Measurements from ENCODE around the gene FBXO41.
A peak's percentile ranks its signal among the peaks of the same experiment; 100 is the strongest.

The FBXO41 gene

GRCh38 chr2:73293534-73294171, 9.4 kb upstream of the FBXO41 start, which contains the start of gene EGR4:
Gene EGR4 (minus strand): TSS chr2:73293548. CDS start chr2:73293317, 231 bp downstream.
- Histone ChIP-seq H3K36me3 (ENCODE audit: insufficient read depth, insufficient read length, low read length) (no peaks in the 10 kb centered on the region), H3K4me3 (ENCODE audit: insufficient read length, low read depth) (peak within 1 kb of the TSS; percentile 52), H3K4me1 (ENCODE audit: insufficient read depth, insufficient read length) (peaks cover 5% of the 10 kb centered on the region), H3K27me3 (ENCODE audit: insufficient read depth, insufficient read length) (peaks cover 94% of the 10 kb centered on the region), H3K9me3 (ENCODE audit: insufficient read depth, low read length) (no peaks in the 10 kb centered on the region), H3K9ac (ENCODE audit: insufficient read length, low read depth) (peak within 1 kb of the TSS; percentile 51)
- peak; percentile 65 for DNase-seq (ENCODE audit: low read depth, low spot score)
- TF ChIP-seq SUZ12 (IDR thresholded peaks at IDR 0.05; ENCODE audit: extremely low read depth, insufficient read depth, insufficient read length) (peak; percentile 37), ZNF274 (IDR thresholded peaks at IDR 0.05; ENCODE audit: low read depth, low read length) (no peak)

- Histone ChIP-seq H3K4me1 (ENCODE audit: insufficient read depth, insufficient read length) (peaks cover 5% of the 10 kb centered on the region), H3K4me3 (ENCODE audit: insufficient read length, low read depth) (peak overlapping the region; percentile 52), H3K27me3 (ENCODE audit: insufficient read depth, insufficient read length) (peaks cover 100% of the 10 kb centered on the region), H3K9ac (ENCODE audit: insufficient read length, low read depth) (peak overlapping the region; percentile 32), H3K9me3 (ENCODE audit: insufficient read depth, low read length) (no peaks in the 10 kb centered on the region), H3K36me3 (ENCODE audit: insufficient read depth, insufficient read length, low read length) (no peaks in the 10 kb centered on the region)
- DNase-seq (ENCODE audit: low read depth, low spot score) = no peak
- TF ChIP-seq ZNF274 (IDR thresholded peaks at IDR 0.05; ENCODE audit: low read depth, low read length) (no peak), SUZ12 (IDR thresholded peaks at IDR 0.05; ENCODE audit: extremely low read depth, insufficient read depth, insufficient read length) (peak; percentile 90)
These were observed 8.7 kb upstream of the FBXO41 start for GRCh38 chr2:73292906-73293533.

GRCh38 chr2:73292316-73292905, 8.1 kb upstream of the FBXO41 start:
- TF ChIP-seq SUZ12 (IDR thresholded peaks at IDR 0.05; ENCODE audit: extremely low read depth, insufficient read depth, insufficient read length) (no peak), ZNF274 (IDR thresholded peaks at IDR 0.05; ENCODE audit: low read depth, low read length) (no peak), YY1 (IDR thresholded peaks at IDR 0.05; ENCODE audit: insufficient read depth, insufficient read length) (no peak)
- Histone ChIP-seq H3K9ac (ENCODE audit: insufficient read length, low read depth) (no peak overlapping the region), H3K4me1 (ENCODE audit: insufficient read depth, insufficient read length) (peaks cover 5% of the 10 kb centered on the region), H3K36me3 (ENCODE audit: insufficient read depth, insufficient read length, low read length) (no peaks in the 10 kb centered on the region), H3K4me3 (ENCODE audit: insufficient read length, low read depth) (peak overlapping the region; percentile 52), H3K27me3 (ENCODE audit: insufficient read depth, insufficient read length) (peaks cover 100% of the 10 kb centered on the region), H3K9me3 (ENCODE audit: insufficient read depth, low read length) (no peaks in the 10 kb centered on the region)
- no peak for DNase-seq (ENCODE audit: low read depth, low spot score)

GRCh38 chr2:73291461-73292315, 7.4 kb upstream of the FBXO41 start:
- Histone ChIP-seq H3K36me3 (ENCODE audit: insufficient read depth, insufficient read length, low read length) (no peaks in the 10 kb centered on the region), H3K27me3 (ENCODE audit: insufficient read depth, insufficient read length) (peaks cover 100% of the 10 kb centered on the region), H3K9me3 (ENCODE audit: insufficient read depth, low read length) (no peaks in the 10 kb centered on the region), H3K4me3 (ENCODE audit: insufficient read length, low read depth) (peak overlapping the region; percentile 52), H3K4me1 (ENCODE audit: insufficient read depth, insufficient read length) (peaks cover 5% of the 10 kb centered on the region), H3K9ac (ENCODE audit: insufficient read length, low read depth) (no peak overlapping the region)
- DNase-seq (ENCODE audit: low read depth, low spot score) = peak; percentile 48
- TF ChIP-seq SUZ12 (IDR thresholded peaks at IDR 0.05; ENCODE audit: extremely low read depth, insufficient read depth, insufficient read length) (peak; percentile 84), ZNF274 (IDR thresholded peaks at IDR 0.05; ENCODE audit: low read depth, low read length) (no peak)

- Histone ChIP-seq H3K36me3 (ENCODE audit: insufficient read depth, insufficient read length, low read length) (no peaks in the 10 kb centered on the region), H3K4me1 (ENCODE audit: insufficient read depth, insufficient read length) (peaks cover 5% of the 10 kb centered on the region), H3K9me3 (ENCODE audit: insufficient read depth, low read length) (no peaks in the 10 kb centered on the region), H3K4me3 (ENCODE audit: insufficient read length, low read depth) (peak overlapping the region; percentile 32), H3K27me3 (ENCODE audit: insufficient read depth, insufficient read length) (peaks cover 100% of the 10 kb centered on the region), H3K9ac (ENCODE audit: insufficient read length, low read depth) (no peak overlapping the region)
- peak; percentile 64 for DNase-seq (ENCODE audit: low read depth, low spot score)
- no peak for TF ChIP-seq YY1 (IDR thresholded peaks at IDR 0.05; ENCODE audit: insufficient read depth, insufficient read length)
- TF ChIP-seq ZNF274 (IDR thresholded peaks at IDR 0.05; ENCODE audit: low read depth, low read length) = no peak
- no peak for TF ChIP-seq SUZ12 (IDR thresholded peaks at IDR 0.05; ENCODE audit: extremely low read depth, insufficient read depth, insufficient read length)
These were observed 6.8 kb upstream of the FBXO41 start for GRCh38 chr2:73291093-73291460.

GRCh38 chr2:73290049-73290839, 6.0 kb upstream of the FBXO41 start:
- Histone ChIP-seq H3K4me3 (ENCODE audit: insufficient read length, low read depth) (no peak overlapping the region), H3K36me3 (ENCODE audit: insufficient read depth, insufficient read length, low read length) (no peaks in the 10 kb centered on the region), H3K9me3 (ENCODE audit: insufficient read depth, low read length) (no peaks in the 10 kb centered on the region), H3K4me1 (ENCODE audit: insufficient read depth, insufficient read length) (peaks cover 8% of the 10 kb centered on the region), H3K27me3 (ENCODE audit: insufficient read depth, insufficient read length) (peaks cover 100% of the 10 kb centered on the region), H3K9ac (ENCODE audit: insufficient read length, low read depth) (no peak overlapping the region)
- no peak for DNase-seq (ENCODE audit: low read depth, low spot score)
- TF ChIP-seq YY1 (IDR thresholded peaks at IDR 0.05; ENCODE audit: insufficient read depth, insufficient read length) = no peak
- no peak for TF ChIP-seq ZNF274 (IDR thresholded peaks at IDR 0.05; ENCODE audit: low read depth, low read length)
- no peak for TF ChIP-seq SUZ12 (IDR thresholded peaks at IDR 0.05; ENCODE audit: extremely low read depth, insufficient read depth, insufficient read length)

Data from NT2/D1 (cell line).